T-cell (primary cell): ENCODE measurements around the gene RACGAP1. TPM values are rescaled to one million over a fixed set of nuclear protein-coding genes. Genes with fewer than 3 reads are reported as not detected.

ENCODE experiments used
- ATAC-seq, 4 experiments: fragments of 200-7000 bp in 3 of 4; fragments of 150-1000 bp in 1 of 4; cut with Tn5 transposase; replicated peaks in 1 of 4; 1 replicate in 3 of 4; 2 replicates in 1 of 4; pipeline ENCODE4 v1.10.0; 2021; ENCODE audit warnings: moderate library complexity in 3 of 4, mild to moderate bottlenecking in 2 of 4, moderate number of reproducible peaks in 1 of 4
- CTCF ChIA-PET, 2 donors: fragments of 300-600 bp; sonication (Branson Sonifier 250); formaldehyde crosslinking; loops; one replicate each; lab custom pipeline; 2022; ENCODE audit warnings: antibody characterized with exemption in 2 of 2; lab: Charles Lee
- POLR2A ChIA-PET, 2 donors: fragments of 300-600 bp; sonication (Branson Sonifier 250); formaldehyde crosslinking; loops; one replicate each; lab custom pipeline; 2022; ENCODE audit warnings: antibody characterized with exemption in 2 of 2; lab: Charles Lee
- DNase-seq, 35 experiments: peaks; one replicate each; pipeline versions ENCODE4 v3.0.0 to v3.0.0-alpha.2; 2013 to 2023
- H3K27ac ChIP-seq: one replicate; pipeline ENCODE4 v1.5.1; 2013; ENCODE audit warnings: low read length
- H3K27me3 ChIP-seq, 2 experiments: replicated peaks in 1 of 2; 1 replicate in 1 of 2; 2 replicates in 1 of 2; pipeline versions ENCODE4 v1.6.1 to v1.7.0; 2013; ENCODE audit warnings: low read length in 1 of 2, mixed read lengths in 1 of 2; ENCODE audit not compliant: control insufficient read depth in 2 of 2, insufficient read depth in 2 of 2; ENCODE audit errors: extremely low read depth in 1 of 2
- H3K36me3 ChIP-seq, 2 donors: 1 replicate in 1 of 2; 2 replicates in 1 of 2; pipeline versions ENCODE4 v1.6.1 to v1.7.0; 2013; ENCODE audit warnings: low read length in 1 of 2; ENCODE audit not compliant: control insufficient read depth in 2 of 2, insufficient read depth in 1 of 2; ENCODE audit errors: extremely low read depth in 1 of 2
- H3K4me1 ChIP-seq, 2 experiments: 1 replicate in 1 of 2; 2 replicates in 1 of 2; pipeline versions ENCODE4 v1.6.1 to v1.7.0; 2013; ENCODE audit warnings: low read length in 2 of 2, mixed read lengths in 1 of 2; ENCODE audit not compliant: insufficient read depth in 2 of 2, control insufficient read depth in 1 of 2; ENCODE audit errors: extremely low read depth in 1 of 2
- H3K4me3 ChIP-seq, 2 donors: 1 replicate in 1 of 2; 2 replicates in 1 of 2; pipeline versions ENCODE4 v1.5.1 to v1.7.0; 2013; ENCODE audit warnings: mild to moderate bottlenecking in 2 of 2, low read length in 1 of 2, moderate library complexity in 1 of 2; ENCODE audit not compliant: control insufficient read depth in 1 of 2; ENCODE audit errors: extremely low read depth in 1 of 2
- H3K9me3 ChIP-seq: 2 replicates; pipeline ENCODE4 v1.7.0; 2013
- H3K27ac Mint-ChIP-seq, 2 donors: one replicate each; pipeline ENCODE4 v1.8.0; 2020 to 2021; ENCODE audit warnings: mild to moderate bottlenecking in 2 of 2, mixed read lengths in 2 of 2
- H3K27me3 Mint-ChIP-seq, 2 donors: one replicate each; pipeline ENCODE4 v1.8.0; 2021 to 2022; ENCODE audit warnings: mixed read lengths in 2 of 2
- H3K36me3 Mint-ChIP-seq: one replicate; pipeline ENCODE4 v1.8.0; 2021; ENCODE audit warnings: mixed read lengths
- H3K4me1 Mint-ChIP-seq, 3 donors: one replicate each; pipeline ENCODE4 v1.8.0; 2020 to 2022; ENCODE audit warnings: mixed read lengths in 3 of 3, mild to moderate bottlenecking in 1 of 3
- H3K4me3 Mint-ChIP-seq, 3 donors: one replicate each; pipeline ENCODE4 v1.8.0; 2020 to 2022; ENCODE audit warnings: mild to moderate bottlenecking in 3 of 3, mixed read lengths in 3 of 3, moderate library complexity in 3 of 3
- H3K9me3 Mint-ChIP-seq, 3 donors: one replicate each; pipeline ENCODE4 v1.8.0; 2020 to 2022; ENCODE audit warnings: mixed read lengths in 3 of 3
- WGBS: methylation state at CpG from one replicate; pipeline ENCODE4 v1.1.5; 2013; ENCODE audit warnings: missing lambda C conversion rate; ENCODE audit not compliant: insufficient coverage; 5-methylcytosine and 5-hydroxymethylcytosine counted together
- total RNA-seq, 35 experiments: library from RNA in 6 of 35; stranded (reverse) in 6 of 35; fragments of 120-200 nt in 1 of 35; gene quantifications; one replicate each; pipeline versions ENCODE4 v1.2.1 to v1.2.4 and lab custom pipeline; 2013 to 2026

Gene RACGAP1
- total RNA-seq, 5 donors from 2014 or later (not counting 1 experiment from before 2014, with no cell fraction given): 5.5 to 14.8 (median 13.9) TPM

- ChIA-PET CTCF (interaction anchor here (0.5 to 2.4 kb wide), 10 partner anchors 9 to 195 kb away, joined by 3 to 14 read pairs (median 4); partner anchors contain the start of genes COX14 (in 1 of the 2) and SMARCD1 (in 1 of the 2)), POLR2A (no interaction called here)
- peaks cover 4 to 13% (median 7%) of the 10 kb centered on the region in 3 donors for H3K4me1 Mint-ChIP-seq
- H3K27me3 ChIP-seq: peaks cover 0 to 9% of the 10 kb centered on the region in 2 experiments
- no peaks in the 10 kb centered on the region for H3K9me3 ChIP-seq
- peaks cover 0 to 7% of the 10 kb centered on the region in 2 experiments for H3K4me1 ChIP-seq
- H3K36me3 ChIP-seq: peaks cover 0 to 4% of the 10 kb centered on the region in 2 donors
- DNase-seq: no peak
- no peak overlapping the region for H3K27ac ChIP-seq
- no CpG with 5 or more reads among the region's 3 CpGs for WGBS
- no peak overlapping the region for H3K4me3 Mint-ChIP-seq
- peaks cover 0 to 3% of the 10 kb centered on the region in 2 donors for H3K27me3 Mint-ChIP-seq
- no peak for ATAC-seq
- H3K27ac Mint-ChIP-seq: no peak overlapping the region
- H3K36me3 Mint-ChIP-seq: no peaks in the 10 kb centered on the region
- no peaks in the 10 kb centered on the region for H3K9me3 Mint-ChIP-seq
- no peak overlapping the region for H3K4me3 ChIP-seq
These were observed 44.2 kb upstream of the RACGAP1 start for GRCh38 chr12:50069539-50069938.

- no peak overlapping the region for H3K4me3 ChIP-seq
- DNase-seq (no peak), ATAC-seq (no peak)
- peaks cover 0 to 7% of the 10 kb centered on the region in 2 experiments for H3K4me1 ChIP-seq
- H3K9me3 ChIP-seq: no peaks in the 10 kb centered on the region
- ChIA-PET POLR2A (no interaction called here), CTCF (interaction anchor here in 1 of 2 donors (1.4 to 2.4 kb wide), 4 partner anchors 10 to 107 kb away, joined by 4 to 9 read pairs (median 7); partner anchors contain the start of genes COX14 and SMARCD1)
- Mint-ChIP-seq H3K36me3 (no peaks in the 10 kb centered on the region), H3K27me3 (peaks cover 0 to 7% of the 10 kb centered on the region in 2 donors), H3K4me3 (no peak overlapping the region), H3K4me1 (peaks cover 4 to 13% (median 7%) of the 10 kb centered on the region in 3 donors), H3K9me3 (no peaks in the 10 kb centered on the region), H3K27ac (no peak overlapping the region)
- peaks cover 0 to 3% of the 10 kb centered on the region in 2 donors for H3K36me3 ChIP-seq
- H3K27ac ChIP-seq: no peak overlapping the region
- peaks cover 0 to 9% of the 10 kb centered on the region in 2 experiments for H3K27me3 ChIP-seq
- no CpG with 5 or more reads among the region's 5 CpGs for WGBS
These were observed 43.8 kb upstream of the RACGAP1 start for GRCh38 chr12:50069069-50069468.

GRCh38 chr12:50066402-50066801, 41.1 kb upstream of the RACGAP1 start:
- POLR2A ChIA-PET: interaction anchor here (0.5 to 0.6 kb wide), 2 partner anchors 19 to 1363 kb away, joined by 3 read pairs; no protein-coding TSS in a partner anchor
- Mint-ChIP-seq H3K27me3 (peaks cover 4 to 16% of the 10 kb centered on the region in 2 donors), H3K27ac (no peak overlapping the region), H3K9me3 (no peaks in the 10 kb centered on the region), H3K4me1 (peaks cover 7 to 13% (median 8%) of the 10 kb centered on the region in 3 donors), H3K36me3 (no peaks in the 10 kb centered on the region), H3K4me3 (no peak overlapping the region)
- Histone ChIP-seq H3K4me1 (peaks cover 0 to 7% of the 10 kb centered on the region in 2 experiments), H3K27me3 (peaks cover 0 to 24% of the 10 kb centered on the region in 2 experiments), H3K9me3 (no peaks in the 10 kb centered on the region), H3K27ac (no peak overlapping the region), H3K4me3 (no peak overlapping the region), H3K36me3 (no peaks in the 10 kb centered on the region)
- CTCF ChIA-PET: interaction anchor here (1.0 to 2.5 kb wide), 3 partner anchors 10 to 27 kb away, joined by 3 to 6 read pairs (median 5); no protein-coding TSS in a partner anchor
- DNase-seq: no peak
- no peak for ATAC-seq
- 81% methylated on average over 5 of the region's 5 CpGs for whole genome bisulfite sequencing

GRCh38 chr12:50065726-50066310, 40.5 kb upstream of the RACGAP1 start:
- H3K4me3 Mint-ChIP-seq: no peak overlapping the region
- ChIA-PET POLR2A (interaction anchor here in 1 of 2 donors (0.5 kb wide), 1 partner anchor 19 kb away, joined by 3 read pairs; no protein-coding TSS in a partner anchor), CTCF (interaction anchor here in 1 of 2 donors (1.9 kb wide), 1 partner anchor 10 kb away, joined by 5 read pairs; no protein-coding TSS in a partner anchor)
- H3K9me3 Mint-ChIP-seq: no peaks in the 10 kb centered on the region
- H3K36me3 ChIP-seq: no peaks in the 10 kb centered on the region
- H3K27me3 ChIP-seq: peaks cover 0 to 27% of the 10 kb centered on the region in 2 experiments
- H3K4me1 ChIP-seq: peaks cover 2 to 6% of the 10 kb centered on the region in 2 experiments
- ATAC-seq: no peak
- H3K9me3 ChIP-seq: no peaks in the 10 kb centered on the region
- no peaks in the 10 kb centered on the region for H3K36me3 Mint-ChIP-seq
- peaks cover 9 to 17% (median 12%) of the 10 kb centered on the region in 3 donors for H3K4me1 Mint-ChIP-seq
- WGBS: no CpG with 5 or more reads among the region's 3 CpGs
- peaks cover 4 to 18% of the 10 kb centered on the region in 2 donors for H3K27me3 Mint-ChIP-seq
- H3K27ac Mint-ChIP-seq: no peak overlapping the region
- no peak overlapping the region for H3K4me3 ChIP-seq
- DNase-seq: no peak
- no peak overlapping the region for H3K27ac ChIP-seq

- ChIA-PET CTCF (interaction anchor here in 1 of 2 donors (1.2 kb wide), 1 partner anchor 7 kb away, joined by 3 read pairs; no protein-coding TSS in a partner anchor), POLR2A (no interaction called here)
- no peak overlapping the region for H3K27ac ChIP-seq
- H3K36me3 Mint-ChIP-seq: no peaks in the 10 kb centered on the region
- peaks cover 0 to 49% of the 10 kb centered on the region in 2 experiments for H3K27me3 ChIP-seq
- H3K4me3 Mint-ChIP-seq: no peak overlapping the region
- ATAC-seq (no peak), DNase-seq (no peak)
- no peaks in the 10 kb centered on the region for H3K9me3 ChIP-seq
- peaks cover 20 to 32% (median 32%) of the 10 kb centered on the region in 3 donors for H3K4me1 Mint-ChIP-seq
- H3K9me3 Mint-ChIP-seq: no peaks in the 10 kb centered on the region
- H3K4me3 ChIP-seq: no peak overlapping the region
- H3K36me3 ChIP-seq: no peaks in the 10 kb centered on the region
- 57% methylated on average over 1 of the region's 5 CpGs for WGBS
- H3K27ac Mint-ChIP-seq: no peak overlapping the region
- H3K27me3 Mint-ChIP-seq: peaks cover 4 to 31% of the 10 kb centered on the region in 2 donors
- H3K4me1 ChIP-seq: peaks cover 23 to 28% of the 10 kb centered on the region in 2 experiments
These were observed 37.6 kb upstream of the RACGAP1 start for GRCh38 chr12:50062728-50063460.
